Trophoblast cell (in vitro differentiated cells and primary cell): Measurements from ENCODE around the gene PLXND1.

Experiments
- DNase-seq, 2 donors: peaks; one replicate each; pipeline ENCODE4 v3.0.0-alpha.2; 2016
- H2AFZ ChIP-seq: 2 replicates; pipeline ENCODE4 v1.6.1; 2013; ENCODE audit warnings: low read length, moderate library complexity, mild to moderate bottlenecking; ENCODE audit not compliant: insufficient read depth, poor library complexity
- H2AK5ac ChIP-seq: 2 replicates; pipeline ENCODE4 v1.6.1; 2013; ENCODE audit warnings: mild to moderate bottlenecking, low read length
- H2BK120ac ChIP-seq: 2 replicates; pipeline ENCODE4 v1.6.1; 2013; ENCODE audit warnings: low read length, mild to moderate bottlenecking, moderate library complexity; ENCODE audit not compliant: insufficient read depth, poor library complexity
- H2BK12ac ChIP-seq: 2 replicates; pipeline ENCODE4 v1.6.1; 2013; ENCODE audit warnings: mild to moderate bottlenecking, low read length, moderate library complexity
- H2BK5ac ChIP-seq: 2 replicates; pipeline ENCODE4 v1.6.1; 2013; ENCODE audit warnings: low read length, low read depth, moderate library complexity, mild to moderate bottlenecking; ENCODE audit not compliant: poor library complexity
- H3K14ac ChIP-seq: 2 replicates; pipeline ENCODE4 v1.6.1; 2013; ENCODE audit warnings: mild to moderate bottlenecking, low read length
- H3K18ac ChIP-seq: 2 replicates; pipeline ENCODE4 v1.6.1; 2013; ENCODE audit warnings: mild to moderate bottlenecking, low read length
- H3K23ac ChIP-seq: 2 replicates; pipeline ENCODE4 v1.6.1; 2013; ENCODE audit warnings: low read length
- H3K27ac ChIP-seq: 2 replicates; pipeline ENCODE4 v1.5.1; 2013; ENCODE audit warnings: low read depth, mild to moderate bottlenecking, inconsistent platforms, low read length, moderate library complexity
- H3K27me3 ChIP-seq: 2 replicates; pipeline ENCODE4 v1.6.1; 2013; ENCODE audit warnings: inconsistent platforms, mild to moderate bottlenecking, low read length, moderate library complexity; ENCODE audit not compliant: insufficient read depth
- H3K36me3 ChIP-seq, 2 experiments: 1 replicate in 1 of 2; 2 replicates in 1 of 2; pipeline ENCODE4 v1.6.1; 2013; ENCODE audit warnings: low read length in 2 of 2, mild to moderate bottlenecking in 2 of 2, moderate library complexity in 1 of 2; ENCODE audit not compliant: insufficient read depth in 2 of 2, control insufficient read depth in 1 of 2
- H3K4ac ChIP-seq: 2 replicates; pipeline ENCODE4 v1.6.1; 2013; ENCODE audit warnings: low read depth, mild to moderate bottlenecking, low read length, moderate library complexity
- H3K4me1 ChIP-seq, 2 experiments: 1 replicate in 1 of 2; 2 replicates in 1 of 2; pipeline ENCODE4 v1.6.1; 2013; ENCODE audit warnings: low read length in 2 of 2, mild to moderate bottlenecking in 2 of 2, moderate library complexity in 1 of 2; ENCODE audit not compliant: insufficient read depth in 2 of 2, control insufficient read depth in 1 of 2
- H3K4me2 ChIP-seq: 2 replicates; pipeline ENCODE4 v1.6.1; 2013; ENCODE audit warnings: inconsistent platforms, mild to moderate bottlenecking, low read length, moderate library complexity
- H3K4me3 ChIP-seq: 2 replicates; pipeline ENCODE4 v1.5.1; 2013; ENCODE audit warnings: mild to moderate bottlenecking, low read depth, low read length, inconsistent platforms
- H3K79me1 ChIP-seq: one replicate; pipeline ENCODE4 v1.6.1; 2013; ENCODE audit warnings: low read length
- H3K79me2 ChIP-seq: 2 replicates; pipeline ENCODE4 v1.6.1; 2013; ENCODE audit warnings: low read length, mild to moderate bottlenecking; ENCODE audit not compliant: control insufficient read depth, insufficient read depth, poor library complexity
- H3K9ac ChIP-seq: 2 replicates; pipeline ENCODE4 v1.6.1; 2013; ENCODE audit warnings: mild to moderate bottlenecking, low read length
- H3K9me3 ChIP-seq: 2 replicates; pipeline ENCODE4 v1.6.1; 2013; ENCODE audit warnings: low read depth, mild to moderate bottlenecking, control low read depth, inconsistent platforms, low read length; ENCODE audit not compliant: insufficient read depth
- H4K12ac ChIP-seq: 2 replicates; pipeline ENCODE4 v1.6.1; 2013; ENCODE audit warnings: low read depth, mild to moderate bottlenecking, low read length, moderate library complexity
- H4K8ac ChIP-seq: 2 replicates; pipeline ENCODE4 v1.6.1; 2013; ENCODE audit warnings: low read depth, mild to moderate bottlenecking, low read length, moderate library complexity
- H4K91ac ChIP-seq: one replicate; pipeline ENCODE4 v1.6.1; 2013; ENCODE audit warnings: low read depth, mild to moderate bottlenecking, low read length, moderate library complexity
- WGBS: extraction: QIAGEN DNeasy Blood & Tissue Kit; methylation state at CpG from one replicate; pipeline ENCODE4 v1.1.7; 2013; ENCODE audit warnings: missing lambda C conversion rate; ENCODE audit not compliant: insufficient read length, insufficient coverage; ENCODE audit errors: extremely low coverage; 5-methylcytosine and 5-hydroxymethylcytosine counted together

The PLXND1 gene

GRCh38 chr3:129519896-129520715 is 86.4 kb downstream of the PLXND1 start:
- no peaks in the 10 kb centered on the region for H3K4me1 ChIP-seq
- H3K79me1 ChIP-seq = no peaks in the 10 kb centered on the region
- no peak overlapping the region for H4K12ac ChIP-seq
- no peak overlapping the region for H3K4me2 ChIP-seq
- H2BK5ac ChIP-seq = no peak overlapping the region
- no peak overlapping the region for H2AK5ac ChIP-seq
- no peak overlapping the region for H3K4me3 ChIP-seq
- H3K4ac ChIP-seq = no peak overlapping the region
- no peak overlapping the region for H2BK12ac ChIP-seq
- no peak overlapping the region for H3K18ac ChIP-seq
- no peak overlapping the region for H2BK120ac ChIP-seq
- H3K79me2 ChIP-seq = no peaks in the 10 kb centered on the region
- no peak overlapping the region for H4K8ac ChIP-seq
- H2AFZ ChIP-seq = no peak overlapping the region
- H3K9me3 ChIP-seq = peaks cover 2% of the 10 kb centered on the region
- no peak for DNase-seq
- no peak overlapping the region for H4K91ac ChIP-seq
- H3K23ac ChIP-seq = no peak overlapping the region
- H3K27me3 ChIP-seq = no peaks in the 10 kb centered on the region
- peaks cover 17 to 25% of the 10 kb centered on the region in 2 experiments for H3K36me3 ChIP-seq
- no peak overlapping the region for H3K27ac ChIP-seq
- H3K9ac ChIP-seq = no peak overlapping the region
- WGBS = no CpG with 5 or more reads among the region's 15 CpGs
- no peak overlapping the region for H3K14ac ChIP-seq

- no peak overlapping the region for H2AFZ ChIP-seq
- no peak overlapping the region for H2BK5ac ChIP-seq
- no peak overlapping the region for H3K27ac ChIP-seq
- H3K9ac ChIP-seq = no peak overlapping the region
- no peaks in the 10 kb centered on the region for H3K79me2 ChIP-seq
- H3K4me3 ChIP-seq = no peak overlapping the region
- H3K36me3 ChIP-seq = peaks cover 17 to 29% of the 10 kb centered on the region in 2 experiments
- H3K4ac ChIP-seq = no peak overlapping the region
- no peak overlapping the region for H3K23ac ChIP-seq
- no peak overlapping the region for H4K8ac ChIP-seq
- WGBS = no CpG with 5 or more reads among the region's 10 CpGs
- DNase-seq = no peak
- H4K91ac ChIP-seq = no peak overlapping the region
- no peak overlapping the region for H3K14ac ChIP-seq
- no peaks in the 10 kb centered on the region for H3K79me1 ChIP-seq
- no peak overlapping the region for H4K12ac ChIP-seq
- no peak overlapping the region for H3K18ac ChIP-seq
- H3K4me1 ChIP-seq = no peaks in the 10 kb centered on the region
- H3K9me3 ChIP-seq = peaks cover 2% of the 10 kb centered on the region
- no peaks in the 10 kb centered on the region for H3K27me3 ChIP-seq
- no peak overlapping the region for H2AK5ac ChIP-seq
- no peak overlapping the region for H3K4me2 ChIP-seq
- H2BK12ac ChIP-seq = no peak overlapping the region
- no peak overlapping the region for H2BK120ac ChIP-seq
Observed at GRCh38 chr3:129519449-129519848, 87.0 kb downstream of the PLXND1 start.

- H3K27ac ChIP-seq = no peak overlapping the region
- no peak overlapping the region for H3K14ac ChIP-seq
- H2BK120ac ChIP-seq = no peak overlapping the region
- no peak overlapping the region for H2BK12ac ChIP-seq
- peaks cover 18 to 36% of the 10 kb centered on the region in 2 experiments for H3K36me3 ChIP-seq
- H4K8ac ChIP-seq = no peak overlapping the region
- H2AFZ ChIP-seq = no peak overlapping the region
- DNase-seq = peak in 1 of 2 donors; percentile 29
- H3K23ac ChIP-seq = no peak overlapping the region
- no peaks in the 10 kb centered on the region for H3K79me1 ChIP-seq
- no peak overlapping the region for H3K18ac ChIP-seq
- H2AK5ac ChIP-seq = no peak overlapping the region
- no peak overlapping the region for H2BK5ac ChIP-seq
- no peak overlapping the region for H3K9ac ChIP-seq
- no peaks in the 10 kb centered on the region for H3K79me2 ChIP-seq
- no peak overlapping the region for H3K4me2 ChIP-seq
- H3K9me3 ChIP-seq = peaks cover 2% of the 10 kb centered on the region
- no peak overlapping the region for H3K4ac ChIP-seq
- no peaks in the 10 kb centered on the region for H3K4me1 ChIP-seq
- no peak overlapping the region for H4K12ac ChIP-seq
- no CpG with 5 or more reads among the region's 8 CpGs for WGBS
- H4K91ac ChIP-seq = no peak overlapping the region
- no peak overlapping the region for H3K4me3 ChIP-seq
- H3K27me3 ChIP-seq = no peaks in the 10 kb centered on the region
Observed at GRCh38 chr3:129518581-129518980, 87.9 kb downstream of the PLXND1 start.

- Histone ChIP-seq H3K4me2 (no peak overlapping the region), H3K14ac (no peak overlapping the region), H4K8ac (no peak overlapping the region), H3K18ac (no peak overlapping the region), H2BK12ac (no peak overlapping the region), H4K12ac (no peak overlapping the region), H3K79me2 (no peaks in the 10 kb centered on the region), H3K4me1 (no peaks in the 10 kb centered on the region), H3K27ac (no peak overlapping the region), H3K4ac (no peak overlapping the region), H3K9ac (no peak overlapping the region), H3K4me3 (no peak overlapping the region), H4K91ac (no peak overlapping the region), H2AFZ (no peak overlapping the region), H3K9me3 (peaks cover 2% of the 10 kb centered on the region), H3K23ac (no peak overlapping the region), H3K36me3 (peaks cover 21 to 39% of the 10 kb centered on the region in 2 experiments), H2AK5ac (no peak overlapping the region), H3K79me1 (no peaks in the 10 kb centered on the region), H3K27me3 (no peaks in the 10 kb centered on the region), H2BK5ac (no peak overlapping the region), H2BK120ac (no peak overlapping the region)
- WGBS = no CpG with 5 or more reads among the region's 8 CpGs
- no peak for DNase-seq
Observed at GRCh38 chr3:129518038-129518561, 88.4 kb downstream of the PLXND1 start.
